ENCODE data around the gene LAMTOR4.

LAMTOR4 gene

GRCh38 chr7:100153708-100154535 lies 5.2 kb downstream of the LAMTOR4 start:
- DNase-seq (ENCODE audit: insufficient read length, low spot score) (no peak), FAIRE-seq (no peak)
- no peak for TF ChIP-seq POLR2A (IDR thresholded peaks at IDR 0.05; ENCODE audit: low read depth, low read length)

- DNase-seq (ENCODE audit: insufficient read length, low spot score), result no peak
- no peak for FAIRE-seq
- no peak for TF ChIP-seq POLR2A (IDR thresholded peaks at IDR 0.05; ENCODE audit: low read depth, low read length)
Observed at GRCh38 chr7:100154651-100155491, 6.2 kb downstream of the LAMTOR4 start.

GRCh38 chr7:100155553-100156317 lies 7.0 kb downstream of the LAMTOR4 start:
- DNase-seq (ENCODE audit: insufficient read length, low spot score), result no peak
- FAIRE-seq, result no peak
- no peak for TF ChIP-seq POLR2A (IDR thresholded peaks at IDR 0.05; ENCODE audit: low read depth, low read length)

GRCh38 chr7:100156331-100157068 lies 7.8 kb downstream of the LAMTOR4 start:
- no peak for TF ChIP-seq POLR2A (IDR thresholded peaks at IDR 0.05; ENCODE audit: low read depth, low read length)
- FAIRE-seq (no peak), DNase-seq (ENCODE audit: insufficient read length, low spot score) (no peak)

- no peak for TF ChIP-seq POLR2A (IDR thresholded peaks at IDR 0.05; ENCODE audit: low read depth, low read length)
- no peak for FAIRE-seq
Observed at GRCh38 chr7:100157069-100157333, 8.3 kb downstream of the LAMTOR4 start.

GRCh38 chr7:100157334-100158228 lies 8.9 kb downstream of the LAMTOR4 start:
- DNase-seq (ENCODE audit: insufficient read length, low spot score) (peak; percentile 80), FAIRE-seq (no peak)
- no peak for TF ChIP-seq POLR2A (IDR thresholded peaks at IDR 0.05; ENCODE audit: low read depth, low read length)

More at GRCh38 chr7:100157069-100157333, 8.3 kb downstream of the LAMTOR4 start:
- no peak for DNase-seq (ENCODE audit: insufficient read length, low spot score)

GRCh38 chr7:100158229-100159098 lies 9.7 kb downstream of the LAMTOR4 start, which contains the start of gene TRAPPC14:
TRAPPC14 (minus strand) TSS chr7:100158723; CDS start chr7:100158499, 224 bp downstream.
- FAIRE-seq (no peak), DNase-seq (ENCODE audit: insufficient read length, low spot score) (peak; percentile 93)
- peak; percentile 88 for TF ChIP-seq POLR2A (IDR thresholded peaks at IDR 0.05; ENCODE audit: low read depth, low read length)

GRCh38 chr7:100159099-100159623 lies 10.4 kb downstream of the LAMTOR4 start:
- no peak for FAIRE-seq
- no peak for DNase-seq (ENCODE audit: insufficient read length, low spot score)
- no peak for TF ChIP-seq POLR2A (IDR thresholded peaks at IDR 0.05; ENCODE audit: low read depth, low read length)

GRCh38 chr7:100160067-100160466 lies 11.3 kb downstream of the LAMTOR4 start:
- FAIRE-seq (no peak), DNase-seq (ENCODE audit: insufficient read length, low spot score) (no peak)
- TF ChIP-seq POLR2A (IDR thresholded peaks at IDR 0.05; ENCODE audit: low read depth, low read length), result no peak

GRCh38 chr7:100163006-100163531 lies 14.4 kb downstream of the LAMTOR4 start:
- DNase-seq (ENCODE audit: insufficient read length, low spot score), result no peak
- TF ChIP-seq POLR2A (IDR thresholded peaks at IDR 0.05; ENCODE audit: low read depth, low read length), result no peak
- no peak for FAIRE-seq

GRCh38 chr7:100163871-100164270 lies 15.2 kb downstream of the LAMTOR4 start:
- no peak for FAIRE-seq
- no peak for TF ChIP-seq POLR2A (IDR thresholded peaks at IDR 0.05; ENCODE audit: low read depth, low read length)
- no peak for DNase-seq (ENCODE audit: insufficient read length, low spot score)

Measured in H54 (cell line).